B cell (primary cell): ENCODE results near the gene HIGD2B. TPM values are rescaled to one million over a fixed set of nuclear protein-coding genes. Genes with fewer than 3 reads are reported as not detected.

Source experiments
- ATAC-seq: fragments of 200-7000 bp; cut with Tn5 transposase; one replicate; pipeline ENCODE4 v1.10.0; 2021; ENCODE audit warnings: low read depth, mild to moderate bottlenecking, moderate number of reproducible peaks, moderate library complexity
- CTCF ChIA-PET: fragments of 350-600 bp; sonication (Branson Sonifier 250); formaldehyde crosslinking; loops from one replicate; lab custom pipeline; 2021; ENCODE audit warnings: antibody characterized with exemption, inconsistent platforms; lab: Charles Lee
- POLR2A ChIA-PET: fragments of 350-600 bp; sonication (Branson Sonifier 250); formaldehyde crosslinking; loops from one replicate; lab custom pipeline; 2021; ENCODE audit warnings: antibody characterized with exemption; lab: Charles Lee
- DNase-seq: peaks from one replicate; pipeline ENCODE4 v3.0.0; 2013
- H2AFZ ChIP-seq: 2 replicates; pipeline ENCODE4 v1.6.1; 2012; ENCODE audit warnings: mild to moderate bottlenecking, low read depth, low read length; ENCODE audit not compliant: insufficient read depth, poor library complexity, severe bottlenecking
- H3K27ac ChIP-seq, 2 donors: 1 replicate in 1 of 2; 2 replicates in 1 of 2; pipeline ENCODE4 v1.5.1; 2012 to 2013; ENCODE audit warnings: low read length in 2 of 2, mild to moderate bottlenecking in 2 of 2, moderate library complexity in 1 of 2
- H3K27me3 ChIP-seq, 4 experiments: fragments of 200-600 bp in 1 of 4; sonication (generic) in 1 of 4; replicated peaks in 1 of 4; 1 replicate in 2 of 4; 2 replicates in 2 of 4; pipeline versions ENCODE4 v1.6.1 to v1.7.0; 2013 to 2016; ENCODE audit warnings: low read length in 3 of 4, mild to moderate bottlenecking in 2 of 4, mixed read lengths in 1 of 4, moderate library complexity in 1 of 4; ENCODE audit not compliant: insufficient read depth in 4 of 4, control insufficient read depth in 3 of 4; ENCODE audit errors: control extremely low read depth in 1 of 4
- H3K36me3 ChIP-seq, 2 experiments: replicated peaks in 1 of 2; 1 replicate in 1 of 2; 2 replicates in 1 of 2; pipeline versions ENCODE4 v1.6.1 to v1.7.1; 2013; ENCODE audit warnings: low read length in 1 of 2; ENCODE audit not compliant: insufficient read depth in 2 of 2, control insufficient read depth in 1 of 2; ENCODE audit errors: control extremely low read depth in 1 of 2, extremely low read depth in 1 of 2
- H3K4me1 ChIP-seq, 2 donors: fragments of 200-600 bp in 1 of 2; sonication (generic) in 1 of 2; 1 replicate in 1 of 2; 2 replicates in 1 of 2; pipeline versions ENCODE4 v1.5.1 to v1.6.1; 2013 to 2017; ENCODE audit warnings: low read length in 2 of 2; ENCODE audit not compliant: control insufficient read depth in 2 of 2, insufficient read depth in 2 of 2
- H3K4me2 ChIP-seq: replicated peaks from 2 replicates; pipeline ENCODE3; 2012; ENCODE audit warnings: mild to moderate bottlenecking, low read depth, low read length; ENCODE audit not compliant: poor library complexity, severe bottlenecking
- H3K4me3 ChIP-seq, 5 experiments: fragments of 200-600 bp in 1 of 5; sonication (generic) in 1 of 5; 1 replicate in 3 of 5; 2 replicates in 2 of 5; pipeline versions ENCODE4 v1.5.1 to v1.7.0; 2011 to 2016; ENCODE audit warnings: low read length in 4 of 5, mild to moderate bottlenecking in 4 of 5, low read depth in 2 of 5, control low read depth in 1 of 5, moderate library complexity in 1 of 5; ENCODE audit not compliant: insufficient read depth in 1 of 5; ENCODE audit errors: control extremely low read depth in 1 of 5, extremely low read depth in 1 of 5
- H3K79me2 ChIP-seq: fragments of 200-600 bp; sonication (generic); one replicate; pipeline ENCODE4 v1.6.0; 2016; ENCODE audit warnings: low read length; ENCODE audit not compliant: control insufficient read depth, insufficient read depth
- H3K9ac ChIP-seq: fragments of 200-600 bp; sonication (generic); 2 replicates; pipeline ENCODE4 v1.6.1; 2017; ENCODE audit warnings: mild to moderate bottlenecking, low read length, moderate library complexity
- H3K9me3 ChIP-seq, 3 donors: one replicate each; pipeline versions ENCODE4 v1.6.1 to v1.7.1; 2013; ENCODE audit warnings: low read length in 2 of 3; ENCODE audit not compliant: control insufficient read depth in 2 of 3, insufficient read depth in 1 of 3; ENCODE audit errors: control extremely low read depth in 1 of 3
- H4K20me1 ChIP-seq: 2 replicates; pipeline ENCODE4 v1.6.0; 2012; ENCODE audit warnings: mild to moderate bottlenecking, low read length; ENCODE audit not compliant: insufficient read depth, control insufficient read depth, poor library complexity, severe bottlenecking
- H3K27ac Mint-ChIP-seq: one replicate; pipeline ENCODE4 v1.8.0; 2021; ENCODE audit warnings: mixed read lengths
- H3K27me3 Mint-ChIP-seq: one replicate; pipeline ENCODE4 v1.8.0; 2021; ENCODE audit warnings: mixed read lengths
- H3K4me1 Mint-ChIP-seq: one replicate; pipeline ENCODE4 v1.8.0; 2021; ENCODE audit warnings: mixed read lengths
- H3K4me3 Mint-ChIP-seq: one replicate; pipeline ENCODE4 v1.8.0; 2021; ENCODE audit warnings: mixed read lengths
- H3K9me3 Mint-ChIP-seq: one replicate; pipeline ENCODE4 v1.8.0; 2022; ENCODE audit warnings: mixed read lengths; ENCODE audit not compliant: insufficient read depth
- EZH2 ChIP-seq: IDR thresholded peaks from 2 replicates; pipeline ENCODE4 v1.6.1; 2012; ENCODE audit warnings: borderline replicate concordance, low read depth, mild to moderate bottlenecking, moderate library complexity, low read length; ENCODE audit not compliant: insufficient read depth, poor library complexity, severe bottlenecking
- WGBS: methylation state at CpG from one replicate; pipeline ENCODE4 v1.1.5; 2013; ENCODE audit warnings: missing lambda C conversion rate; ENCODE audit not compliant: insufficient coverage; 5-methylcytosine and 5-hydroxymethylcytosine counted together
- intact Hi-C: fragments of 100-400 bp; cut with micrococcal nuclease; formaldehyde crosslinking; loops from one replicate; pipeline ENCODE4 v1.10.0; 2022
- polyA plus RNA-seq: library from polyadenylated mRNA; depleted of rRNA; stranded (reverse); fragments of >200 nt; gene quantifications from 2 replicates; pipeline ENCODE4 v1.2.3, GENCODE V29; 2012
- total RNA-seq, 2 donors: library from RNA; stranded (reverse); fragments of 120-200 nt in 1 of 2; gene quantifications; 1 replicate in 1 of 2; 2 replicates in 1 of 2; pipeline versions ENCODE4 v1.2.3 to v1.2.4, GENCODE V29; 2013 to 2022
- TF ChIP-seq, protein P1 (sequence below): fragments of 200-600 bp; IDR thresholded peaks from one replicate; pipeline ENCODE4 v1.8.0; 2022; ENCODE audit warnings: antibody characterized with exemption, mild to moderate bottlenecking

Gene HIGD2B
- total and polyA plus RNA-seq, 2 donors (not counting 1 experiment from before 2014, with no cell fraction given): 0.52 TPM; not detected in 1

DNA sequence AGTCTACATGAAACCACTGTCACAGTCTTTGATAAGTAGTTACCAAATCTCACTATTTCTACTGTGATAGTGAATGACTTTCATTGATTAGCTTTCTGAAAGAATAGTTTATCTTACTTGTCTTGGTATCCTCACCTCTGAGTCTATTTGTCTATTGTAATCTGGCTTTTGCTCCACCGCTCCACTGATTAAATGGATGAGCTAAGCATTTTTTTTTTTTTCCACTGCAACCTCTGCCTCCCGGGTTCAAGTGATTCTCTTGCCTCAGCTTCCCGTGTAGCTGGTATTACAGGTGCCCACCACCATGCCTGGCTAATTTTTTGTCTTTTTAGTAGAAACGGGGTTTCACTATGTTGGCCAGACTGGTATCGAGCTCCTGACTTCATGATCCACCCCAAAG lies 13.0 kb upstream of the HIGD2B start:
- no peak for DNase-seq
- H4K20me1 ChIP-seq: no peaks in the 10 kb centered on the region
- H3K36me3 ChIP-seq: peaks cover 0 to 2% of the 10 kb centered on the region in 2 experiments
- H3K9me3 Mint-ChIP-seq: no peaks in the 10 kb centered on the region
- ChIA-PET CTCF (interaction anchor here (1.1 kb wide), 1 partner anchor 28 kb away, joined by 3 read pairs; no protein-coding TSS in a partner anchor), POLR2A (no interaction called here)
- H3K27me3 ChIP-seq: no peaks in the 10 kb centered on the region
- H3K4me1 Mint-ChIP-seq: no peaks in the 10 kb centered on the region
- no peak overlapping the region for H3K27ac Mint-ChIP-seq
- H3K4me3 ChIP-seq: no peak overlapping the region
- H3K27me3 Mint-ChIP-seq: no peaks in the 10 kb centered on the region
- no peak overlapping the region for H3K4me3 Mint-ChIP-seq
- peaks cover 7% of the 10 kb centered on the region for H3K79me2 ChIP-seq
- no peaks in the 10 kb centered on the region for H3K4me1 ChIP-seq
- 89% methylated on average over 3 of the region's 5 CpGs for WGBS
- no peak overlapping the region for H3K9ac ChIP-seq
- H3K4me2 ChIP-seq: no peak overlapping the region
- no peak overlapping the region for H2AFZ ChIP-seq
- H3K9me3 ChIP-seq: no peaks in the 10 kb centered on the region
- intact Hi-C loops: no loop called here
- ATAC-seq: no peak
- TF ChIP-seq EZH2: no peak
- TF ChIP-seq, protein P1, sequence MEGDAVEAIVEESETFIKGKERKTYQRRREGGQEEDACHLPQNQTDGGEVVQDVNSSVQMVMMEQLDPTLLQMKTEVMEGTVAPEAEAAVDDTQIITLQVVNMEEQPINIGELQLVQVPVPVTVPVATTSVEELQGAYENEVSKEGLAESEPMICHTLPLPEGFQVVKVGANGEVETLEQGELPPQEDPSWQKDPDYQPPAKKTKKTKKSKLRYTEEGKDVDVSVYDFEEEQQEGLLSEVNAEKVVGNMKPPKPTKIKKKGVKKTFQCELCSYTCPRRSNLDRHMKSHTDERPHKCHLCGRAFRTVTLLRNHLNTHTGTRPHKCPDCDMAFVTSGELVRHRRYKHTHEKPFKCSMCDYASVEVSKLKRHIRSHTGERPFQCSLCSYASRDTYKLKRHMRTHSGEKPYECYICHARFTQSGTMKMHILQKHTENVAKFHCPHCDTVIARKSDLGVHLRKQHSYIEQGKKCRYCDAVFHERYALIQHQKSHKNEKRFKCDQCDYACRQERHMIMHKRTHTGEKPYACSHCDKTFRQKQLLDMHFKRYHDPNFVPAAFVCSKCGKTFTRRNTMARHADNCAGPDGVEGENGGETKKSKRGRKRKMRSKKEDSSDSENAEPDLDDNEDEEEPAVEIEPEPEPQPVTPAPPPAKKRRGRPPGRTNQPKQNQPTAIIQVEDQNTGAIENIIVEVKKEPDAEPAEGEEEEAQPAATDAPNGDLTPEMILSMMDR: no peak
- H3K27ac ChIP-seq: no peak overlapping the region

DNA sequence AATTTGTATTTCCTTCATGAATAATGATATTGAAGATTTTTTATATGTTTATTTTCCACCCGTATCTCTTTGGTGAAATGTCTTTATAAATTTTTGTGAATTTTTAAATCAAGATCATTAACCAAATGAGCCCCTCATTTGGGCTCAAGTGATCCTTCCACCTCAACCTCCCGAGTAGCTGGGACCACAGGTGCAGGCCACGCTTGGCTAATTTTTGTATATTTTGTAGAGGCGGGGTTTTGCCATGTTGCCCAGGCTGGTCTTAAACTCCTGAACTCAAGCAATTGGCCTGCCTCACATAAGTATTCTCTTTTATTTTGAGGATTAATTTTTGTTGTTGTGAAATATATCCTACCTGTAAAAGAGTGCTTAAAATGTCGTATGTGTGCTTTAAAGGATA lies 5.0 kb upstream of the HIGD2B start:
- H3K4me3 ChIP-seq: no peak overlapping the region
- H3K27ac ChIP-seq: no peak overlapping the region
- Mint-ChIP-seq H3K4me1 (peaks cover 15% of the 10 kb centered on the region), H3K27me3 (no peaks in the 10 kb centered on the region), H3K4me3 (no peak overlapping the region), H3K9me3 (no peaks in the 10 kb centered on the region), H3K27ac (no peak overlapping the region)
- intact Hi-C loops: no loop called here
- ATAC-seq (no peak), DNase-seq (no peak)
- TF ChIP-seq, protein P1: no peak
- TF ChIP-seq EZH2: no peak
- H3K27me3 ChIP-seq: no peaks in the 10 kb centered on the region
- no peaks in the 10 kb centered on the region for H3K9me3 ChIP-seq
- peaks cover 25% of the 10 kb centered on the region for H3K79me2 ChIP-seq
- no peak overlapping the region for H2AFZ ChIP-seq
- POLR2A ChIA-PET: no interaction called here
- H3K4me1 ChIP-seq: peaks cover 4 to 5% of the 10 kb centered on the region in 2 donors
- H3K36me3 ChIP-seq: peaks cover 0 to 2% of the 10 kb centered on the region in 2 experiments
- H3K4me2 ChIP-seq: no peak overlapping the region
- WGBS: no CpG with 5 or more reads among the region's 5 CpGs
- H4K20me1 ChIP-seq: no peaks in the 10 kb centered on the region
- CTCF ChIA-PET: no interaction called here
- H3K9ac ChIP-seq: no peak overlapping the region
